OCI-LY3 (cell line): ENCODE measurements around the gene TMA16.
"Not testable (repeated sequence)": the region's sequence is repeated elsewhere in the genome, so short reads cannot be mapped to it uniquely, and the experiment has no call there.

Source experiments
- H2AFZ ChIP-seq: fragments of 200-600, 300-600 bp; shearing (Covaris generic); 2 replicates; pipeline ENCODE4 v1.6.0; 2014; ENCODE audit warnings: antibody characterized with exemption, low read depth, low read length
- H3K27ac ChIP-seq: fragments of 200-600, 300-600 bp; sonication (generic); 2 replicates; pipeline ENCODE4 v1.5.1; 2014; ENCODE audit warnings: mild to moderate bottlenecking, low read length, moderate library complexity, mixed read lengths
- H3K27me3 ChIP-seq: fragments of 200-600, 300-600 bp; sonication (generic); 2 replicates; pipeline ENCODE4 v1.6.1; 2014; ENCODE audit warnings: low read depth, low read length, mixed read lengths
- H3K36me3 ChIP-seq: fragments of 200-600, 300-600 bp; sonication (generic); replicated peaks from 2 replicates; pipeline ENCODE3; 2014; ENCODE audit warnings: low read depth, low read length, mixed read lengths
- H3K4me1 ChIP-seq: fragments of 300-600, 200-600 bp; sonication (generic); 2 replicates; pipeline ENCODE4 v1.6.1; 2014; ENCODE audit warnings: low read length, mixed read lengths
- H3K4me2 ChIP-seq: fragments of 200-600, 300-600 bp; sonication (generic); 2 replicates; pipeline ENCODE4 v1.6.1; 2014; ENCODE audit warnings: low read length, mixed read lengths
- H3K4me3 ChIP-seq: fragments of 300-600, 200-600 bp; sonication (generic); 2 replicates; pipeline ENCODE4 v1.5.1; 2014; ENCODE audit warnings: antibody characterized with exemption, mild to moderate bottlenecking, low read length, moderate library complexity
- H3K79me2 ChIP-seq: fragments of 300-600, 200-600 bp; shearing (Covaris generic); 2 replicates; pipeline ENCODE4 v1.6.1; 2014; ENCODE audit warnings: mild to moderate bottlenecking, low read length, mixed read lengths
- H3K9ac ChIP-seq: fragments of 300-600, 200-600 bp; shearing (Covaris generic); 2 replicates; pipeline ENCODE4 v1.6.0; 2014; ENCODE audit warnings: mild to moderate bottlenecking, low read length, moderate library complexity
- H3K9me3 ChIP-seq: fragments of 200-600, 300-600 bp; shearing (Covaris generic); 2 replicates; pipeline ENCODE4 v1.6.1; 2014; ENCODE audit warnings: low read length, mixed read lengths; ENCODE audit not compliant: insufficient read depth
- H4K20me1 ChIP-seq: fragments of 200-600, 300-600 bp; sonication (generic); 2 replicates; pipeline ENCODE4 v1.6.1; 2016; ENCODE audit warnings: low read length, mixed read lengths; ENCODE audit not compliant: insufficient read depth
- CTCF ChIP-seq: fragments of 200-600, 300-600 bp; sonication (generic); IDR thresholded peaks from 2 replicates; pipeline ENCODE4 v1.5.1; 2014; ENCODE audit warnings: antibody characterized with exemption, low read length, low read depth
- EZH2phosphoT487 ChIP-seq: fragments of 200-600 bp; shearing (Covaris generic); IDR thresholded peaks from 2 replicates; pipeline ENCODE4 v1.6.1; 2018; ENCODE audit warnings: antibody characterized with exemption, mixed run types, low read depth

Gene TMA16

GRCh38 chr4:163536091-163536490 lies 41.6 kb downstream of the TMA16 start:
- no peak overlapping the region for H3K9ac ChIP-seq
- TF ChIP-seq EZH2phosphoT487 (no peak), CTCF (no peak)
- no peaks in the 10 kb centered on the region for H3K27me3 ChIP-seq
- H3K79me2 ChIP-seq: no peaks in the 10 kb centered on the region
- no peak overlapping the region for H2AFZ ChIP-seq
- H3K9me3 ChIP-seq: no peaks in the 10 kb centered on the region
- H3K36me3 ChIP-seq: peaks cover 53% of the 10 kb centered on the region
- peaks cover 52% of the 10 kb centered on the region; the same call in 1 of the 2 replicates for H4K20me1 ChIP-seq
- no peak overlapping the region for H3K27ac ChIP-seq
- no peaks in the 10 kb centered on the region for H3K4me1 ChIP-seq
- H3K4me2 ChIP-seq: no peak overlapping the region
- no peak overlapping the region for H3K4me3 ChIP-seq

DNA sequence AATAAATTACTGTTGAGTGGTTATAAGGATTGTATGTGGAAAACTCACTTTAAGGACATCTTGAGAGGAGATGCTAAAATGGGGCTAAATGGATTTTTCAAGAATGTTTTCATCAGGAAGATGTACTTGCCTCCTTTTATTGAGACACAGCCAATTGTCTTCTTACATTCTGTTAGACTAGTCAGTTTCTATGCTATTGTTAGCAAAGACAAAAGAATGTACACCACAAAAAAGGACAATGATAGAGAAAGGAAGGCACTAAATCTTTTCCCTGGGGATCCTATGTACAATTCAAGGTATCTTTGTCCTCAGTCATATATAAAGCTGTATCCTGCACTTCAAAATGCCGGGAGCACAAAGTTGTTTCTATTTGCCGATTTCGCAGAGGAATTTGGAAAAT lies 42.6 kb downstream of the TMA16 start:
- Histone ChIP-seq H3K4me2 (no peak overlapping the region), H4K20me1 (peaks cover 50% of the 10 kb centered on the region; the same call in 1 of the 2 replicates), H3K4me3 (no peak overlapping the region), H3K27ac (no peak overlapping the region), H3K9me3 (no peaks in the 10 kb centered on the region), H3K36me3 (peaks cover 54% of the 10 kb centered on the region), H3K27me3 (no peaks in the 10 kb centered on the region), H2AFZ (no peak overlapping the region), H3K9ac (no peak overlapping the region), H3K4me1 (no peaks in the 10 kb centered on the region), H3K79me2 (no peaks in the 10 kb centered on the region)
- TF ChIP-seq CTCF (no peak), EZH2phosphoT487 (no peak)

GRCh38 chr4:163538820-163539219 lies 44.3 kb downstream of the TMA16 start:
- H3K4me1 ChIP-seq, H3K9me3 ChIP-seq, H3K27ac ChIP-seq, H3K4me3 ChIP-seq, H2AFZ ChIP-seq, H3K9ac ChIP-seq, H3K79me2 ChIP-seq, H3K4me2 ChIP-seq, H3K27me3 ChIP-seq: not testable (repeated sequence)
- Histone ChIP-seq H3K36me3 (peaks cover 58% of the 10 kb centered on the region), H4K20me1 (peaks cover 41% of the 10 kb centered on the region; the same call in 1 of the 2 replicates)

GRCh38 chr4:163540448-163540847 lies 46.0 kb downstream of the TMA16 start:
- Histone ChIP-seq H3K9ac (no peak overlapping the region), H4K20me1 (peaks cover 36% of the 10 kb centered on the region; the same call in 1 of the 2 replicates), H3K36me3 (peaks cover 67% of the 10 kb centered on the region), H3K4me1 (peaks cover 10% of the 10 kb centered on the region), H3K4me3 (no peak overlapping the region), H3K4me2 (no peak overlapping the region), H3K27ac (no peak overlapping the region), H3K9me3 (no peaks in the 10 kb centered on the region), H3K27me3 (no peaks in the 10 kb centered on the region), H3K79me2 (no peaks in the 10 kb centered on the region), H2AFZ (no peak overlapping the region)
- TF ChIP-seq EZH2phosphoT487: no peak
- no peak for TF ChIP-seq CTCF

DNA sequence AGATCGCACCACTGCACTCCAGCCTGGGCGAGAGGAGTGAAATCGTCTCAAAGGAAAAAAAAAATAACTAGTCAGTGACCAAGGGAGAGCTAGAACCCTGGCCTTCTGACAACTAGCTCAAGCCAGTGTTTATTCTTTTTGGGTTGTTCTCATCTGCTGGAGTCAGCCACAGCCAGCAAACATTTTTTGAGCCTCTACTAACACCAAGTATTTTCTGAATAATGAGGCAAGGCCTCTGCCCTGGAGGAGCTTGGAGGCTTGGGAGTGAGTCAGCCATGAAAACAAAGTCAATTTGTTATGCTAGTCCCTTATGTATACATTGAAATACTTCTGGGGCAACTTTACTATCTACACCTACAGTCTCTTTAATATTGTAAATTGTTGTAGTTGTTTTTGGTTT lies 46.5 kb downstream of the TMA16 start:
- H3K4me2 ChIP-seq: no peak overlapping the region
- no peaks in the 10 kb centered on the region for H3K27me3 ChIP-seq
- peaks cover 37% of the 10 kb centered on the region; the same call in 1 of the 2 replicates for H4K20me1 ChIP-seq
- no peaks in the 10 kb centered on the region for H3K79me2 ChIP-seq
- peaks cover 64% of the 10 kb centered on the region for H3K36me3 ChIP-seq
- H3K4me1 ChIP-seq: peaks cover 10% of the 10 kb centered on the region
- H2AFZ ChIP-seq: no peak overlapping the region
- TF ChIP-seq CTCF: no peak
- no peak overlapping the region for H3K9ac ChIP-seq
- no peaks in the 10 kb centered on the region for H3K9me3 ChIP-seq
- H3K4me3 ChIP-seq: no peak overlapping the region
- H3K27ac ChIP-seq: no peak overlapping the region
